CD4-positive, CD25-positive, alpha-beta regulatory T cell (primary cell): ENCODE measurements around the gene MINDY3. TPM values are rescaled to one million over a fixed set of nuclear protein-coding genes. Genes with fewer than 3 reads are reported as not detected.

Experiments
- ATAC-seq, 2 donors: fragments of 150-1000 bp; cut with Tn5 transposase; one replicate each; pipeline ENCODE4 v1.10.0; 2021; ENCODE audit warnings: low read depth in 2 of 2, moderate number of reproducible peaks in 2 of 2, moderate library complexity in 1 of 2
- DNase-seq, 3 donors: peaks; one replicate each; pipeline versions ENCODE4 v3.0.0 to v3.0.0-alpha.2; 2012 to 2022; ENCODE audit warnings: mixed read lengths in 1 of 3
- H3K27ac ChIP-seq: one replicate; pipeline ENCODE4 v1.7.0; 2013; ENCODE audit warnings: mild to moderate bottlenecking, low read length; ENCODE audit not compliant: insufficient read depth, poor library complexity, severe bottlenecking
- H3K27me3 ChIP-seq: one replicate; pipeline ENCODE4 v1.7.0; 2013; ENCODE audit warnings: low read length; ENCODE audit not compliant: control insufficient read depth, insufficient read depth
- H3K36me3 ChIP-seq: one replicate; pipeline ENCODE4 v1.7.0; 2013; ENCODE audit warnings: mild to moderate bottlenecking, low read length, moderate library complexity; ENCODE audit not compliant: control insufficient read depth, insufficient read depth
- H3K4me1 ChIP-seq: 2 replicates; pipeline ENCODE4 v1.7.0; 2013; ENCODE audit warnings: mild to moderate bottlenecking, low read length; ENCODE audit not compliant: insufficient read depth, control insufficient read depth, poor library complexity, severe bottlenecking
- H3K4me3 ChIP-seq: one replicate; pipeline ENCODE4 v1.7.0; 2013; ENCODE audit warnings: low read depth, mild to moderate bottlenecking, low read length, moderate library complexity
- H3K9me3 ChIP-seq, 2 experiments: 1 replicate in 1 of 2; 2 replicates in 1 of 2; pipeline ENCODE4 v1.7.0; 2013; ENCODE audit warnings: low read length in 2 of 2, mild to moderate bottlenecking in 1 of 2, moderate library complexity in 1 of 2; ENCODE audit not compliant: control insufficient read depth in 2 of 2
- H3K27ac Mint-ChIP-seq, 3 donors: one replicate each; pipeline ENCODE4 v1.8.0; 2020 to 2022; ENCODE audit warnings: mild to moderate bottlenecking in 3 of 3, mixed read lengths in 3 of 3, moderate library complexity in 2 of 3
- H3K27me3 Mint-ChIP-seq: one replicate; pipeline ENCODE4 v1.8.0; 2022; ENCODE audit warnings: mild to moderate bottlenecking, mixed read lengths
- H3K36me3 Mint-ChIP-seq: one replicate; pipeline ENCODE4 v1.8.0; 2020; ENCODE audit warnings: mixed read lengths
- H3K4me1 Mint-ChIP-seq, 4 donors: one replicate each; pipeline ENCODE4 v1.8.0; 2020 to 2022; ENCODE audit warnings: mixed read lengths in 4 of 4, mild to moderate bottlenecking in 1 of 4
- H3K4me3 Mint-ChIP-seq, 4 donors: one replicate each; pipeline ENCODE4 v1.8.0; 2020 to 2022; ENCODE audit warnings: mild to moderate bottlenecking in 4 of 4, mixed read lengths in 4 of 4, moderate library complexity in 3 of 4
- H3K9me3 Mint-ChIP-seq, 7 donors: one replicate each; pipeline ENCODE4 v1.8.0; 2020 to 2022; ENCODE audit warnings: mixed read lengths in 7 of 7, mild to moderate bottlenecking in 3 of 7, moderate library complexity in 2 of 7
- polyA plus RNA-seq, 4 donors: library from polyadenylated mRNA; unstranded; fragments of 300-500 nt; fragmentation: Illumina TruSeq; gene quantifications; one replicate each; pipeline ENCODE4 v1.2.3, GENCODE V29; 2021
- total RNA-seq: library from RNA; stranded (reverse); gene quantifications from one replicate; pipeline ENCODE4 v1.2.3, GENCODE V29; 2022

MINDY3 gene
- total and polyA plus RNA-seq, 5 donors from 2014 or later, result 5.5 to 37.1 (median 7.1) TPM

GRCh38 chr10:15843695-15844094 lies 16.6 kb downstream of the MINDY3 start:
- no peaks in the 10 kb centered on the region for H3K9me3 Mint-ChIP-seq
- Histone ChIP-seq H3K36me3 (peaks cover 23% of the 10 kb centered on the region), H3K9me3 (no peaks in the 10 kb centered on the region), H3K27me3 (no peaks in the 10 kb centered on the region), H3K4me3 (no peak overlapping the region), H3K4me1 (no peaks in the 10 kb centered on the region), H3K27ac (no peak overlapping the region)
- ATAC-seq (no peak), DNase-seq (no peak)
- H3K27me3 Mint-ChIP-seq, result no peaks in the 10 kb centered on the region
- peak overlapping the region in 1 of 3 donors; percentile 39 for H3K27ac Mint-ChIP-seq
- peaks cover 23 to 33% (median 29%) of the 10 kb centered on the region in 4 donors for H3K4me1 Mint-ChIP-seq
- H3K36me3 Mint-ChIP-seq, result peaks cover 21% of the 10 kb centered on the region
- no peak overlapping the region for H3K4me3 Mint-ChIP-seq

DNA sequence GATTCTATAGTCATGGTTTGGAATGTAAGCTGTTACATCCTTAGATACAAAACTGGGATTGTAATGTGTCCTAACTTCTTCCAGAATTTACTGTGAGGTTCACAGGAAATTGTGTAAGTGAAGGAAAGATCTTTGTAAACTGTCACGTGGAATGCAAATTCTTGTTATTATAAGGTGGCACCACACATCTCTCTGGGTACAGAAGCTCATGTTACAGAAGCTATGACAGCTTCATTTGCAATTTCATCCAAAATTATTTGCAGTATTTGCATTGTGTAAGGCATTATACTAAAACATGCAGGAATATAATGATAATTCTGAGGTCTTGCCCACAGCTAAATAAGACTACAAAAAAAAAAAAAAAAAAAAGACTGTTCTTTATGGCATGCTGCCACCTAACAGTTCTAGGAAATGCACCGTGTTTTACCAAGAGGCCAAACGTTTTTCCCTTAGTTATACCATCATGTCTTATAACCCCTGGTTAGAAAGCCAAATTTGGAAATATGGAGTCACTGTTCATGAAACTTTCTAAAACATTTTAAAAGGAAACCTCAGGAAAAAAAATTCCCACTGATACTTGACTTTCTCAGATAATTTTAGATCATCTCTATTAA lies 17.6 kb downstream of the MINDY3 start:
- no peak overlapping the region for H3K4me3 ChIP-seq
- no peak overlapping the region for H3K27ac Mint-ChIP-seq
- H3K36me3 Mint-ChIP-seq, result peaks cover 18% of the 10 kb centered on the region
- no peaks in the 10 kb centered on the region for H3K9me3 ChIP-seq
- H3K9me3 Mint-ChIP-seq, result no peaks in the 10 kb centered on the region
- ATAC-seq, result no peak
- DNase-seq, result peak in 1 of 3 donors; percentile 37
- peak overlapping the region in 1 of 4 donors; percentile 59 for H3K4me3 Mint-ChIP-seq
- no peaks in the 10 kb centered on the region for H3K27me3 Mint-ChIP-seq
- no peaks in the 10 kb centered on the region for H3K4me1 ChIP-seq
- H3K27me3 ChIP-seq, result no peaks in the 10 kb centered on the region
- peaks cover 18% of the 10 kb centered on the region for H3K36me3 ChIP-seq
- peaks cover 23 to 29% (median 26%) of the 10 kb centered on the region in 4 donors for H3K4me1 Mint-ChIP-seq
- no peak overlapping the region for H3K27ac ChIP-seq

DNA sequence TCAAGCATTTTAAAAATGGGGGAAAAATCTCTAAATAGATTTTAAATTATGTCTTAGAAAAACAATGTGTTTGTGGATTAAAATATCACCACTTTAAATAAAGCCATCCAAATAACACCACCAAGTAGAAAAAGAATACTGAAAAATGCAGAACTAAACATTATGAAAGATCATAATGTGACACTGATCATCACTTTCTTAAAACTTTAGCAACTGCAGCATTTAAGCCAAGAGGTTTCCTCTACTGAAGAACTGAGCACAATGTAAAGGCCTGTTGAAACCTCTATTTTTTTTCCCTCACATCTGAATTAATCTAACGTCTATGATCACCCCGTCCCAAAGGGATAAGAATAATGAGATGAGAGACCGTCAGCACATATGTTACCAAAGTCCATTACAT lies 18.6 kb downstream of the MINDY3 start:
- H3K27ac Mint-ChIP-seq, result peak overlapping the region in 1 of 3 donors; percentile 17

DNA sequence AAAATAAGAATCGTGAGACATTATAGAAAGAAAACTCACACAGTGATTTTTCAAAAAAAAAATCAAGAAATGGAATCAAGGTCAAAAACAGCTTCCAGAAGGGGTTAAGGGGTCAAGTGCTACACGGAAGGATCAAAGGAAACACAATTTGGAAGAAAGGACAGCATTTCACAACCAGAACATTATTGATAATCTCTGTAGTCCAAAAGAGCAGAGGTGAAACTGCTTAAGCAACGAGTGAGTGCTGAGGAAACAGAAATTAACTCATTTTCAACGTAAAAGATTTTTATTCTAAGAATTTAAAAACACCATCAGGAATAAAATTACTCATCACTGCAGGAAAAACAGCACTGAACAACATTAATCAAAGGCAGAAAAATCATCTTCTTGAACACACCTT lies 23.5 kb downstream of the MINDY3 start:
- no peaks in the 10 kb centered on the region for H3K9me3 Mint-ChIP-seq
- Histone ChIP-seq H3K27ac (no peak overlapping the region), H3K4me1 (peaks cover 10% of the 10 kb centered on the region), H3K27me3 (no peaks in the 10 kb centered on the region), H3K36me3 (peaks cover 9% of the 10 kb centered on the region), H3K9me3 (no peaks in the 10 kb centered on the region), H3K4me3 (no peak overlapping the region)
- no peak overlapping the region for H3K27ac Mint-ChIP-seq
- DNase-seq (peak in 1 of 3 donors; percentile 70), ATAC-seq (no peak)
- no peaks in the 10 kb centered on the region for H3K27me3 Mint-ChIP-seq
- peaks cover 8 to 15% (median 10%) of the 10 kb centered on the region in 4 donors for H3K4me1 Mint-ChIP-seq
- no peak overlapping the region for H3K4me3 Mint-ChIP-seq
- H3K36me3 Mint-ChIP-seq, result peaks cover 10% of the 10 kb centered on the region

More for the DNA sequence above, 18.6 kb downstream of the MINDY3 start:
- Histone ChIP-seq H3K27ac (no peak overlapping the region), H3K9me3 (no peaks in the 10 kb centered on the region), H3K36me3 (peaks cover 13% of the 10 kb centered on the region), H3K4me1 (no peaks in the 10 kb centered on the region), H3K4me3 (no peak overlapping the region), H3K27me3 (no peaks in the 10 kb centered on the region)
- ATAC-seq, result no peak
- Mint-ChIP-seq H3K9me3 (no peaks in the 10 kb centered on the region), H3K4me1 (peaks cover 23 to 27% (median 25%) of the 10 kb centered on the region in 4 donors), H3K36me3 (peaks cover 15% of the 10 kb centered on the region), H3K4me3 (no peak overlapping the region), H3K27me3 (no peaks in the 10 kb centered on the region)
- DNase-seq, result no peak

DNA sequence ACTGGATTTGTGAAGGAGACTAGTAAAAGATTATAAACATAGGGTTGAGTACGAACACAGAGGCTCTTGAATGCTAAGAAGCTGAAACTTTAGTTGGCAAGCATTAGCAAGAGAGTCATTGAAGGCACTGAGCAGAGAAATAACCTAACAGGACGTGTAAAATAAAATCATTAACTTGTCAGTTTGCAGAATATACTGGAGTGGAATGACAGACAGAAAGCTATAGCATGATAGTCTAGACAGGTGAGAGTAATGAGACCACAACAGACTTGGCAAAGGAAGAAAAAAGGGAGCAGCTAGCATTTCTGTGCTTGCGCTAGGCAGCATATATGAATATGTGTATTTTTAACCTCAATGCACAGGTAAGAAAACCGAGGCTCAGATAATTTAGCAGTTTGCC lies 30.8 kb downstream of the MINDY3 start:
- H3K27me3 ChIP-seq, result no peaks in the 10 kb centered on the region
- Mint-ChIP-seq H3K4me1 (peaks cover 11 to 33% (median 21%) of the 10 kb centered on the region in 4 donors), H3K36me3 (peaks cover 32% of the 10 kb centered on the region), H3K27me3 (no peaks in the 10 kb centered on the region), H3K9me3 (no peaks in the 10 kb centered on the region), H3K27ac (peak overlapping the region in 1 of 3 donors; percentile 84), H3K4me3 (peak overlapping the region in 1 of 4 donors; percentile 76)
- no peak for DNase-seq
- H3K4me1 ChIP-seq, result no peaks in the 10 kb centered on the region
- H3K36me3 ChIP-seq, result peaks cover 31% of the 10 kb centered on the region
- no peaks in the 10 kb centered on the region for H3K9me3 ChIP-seq
- no peak for ATAC-seq
- no peak overlapping the region for H3K4me3 ChIP-seq
- H3K27ac ChIP-seq, result no peak overlapping the region

GRCh38 chr10:15824498-15824897 lies 35.8 kb downstream of the MINDY3 start:
- peak in 2 of 3 donors; percentile 15 to 46 for DNase-seq
- Mint-ChIP-seq H3K9me3 (no peaks in the 10 kb centered on the region), H3K27me3 (no peaks in the 10 kb centered on the region), H3K27ac (peak overlapping the region in 1 of 3 donors; percentile 18), H3K4me1 (peaks cover 2 to 29% (median 10%) of the 10 kb centered on the region in 4 donors), H3K36me3 (peaks cover 49% of the 10 kb centered on the region), H3K4me3 (no peak overlapping the region)
- no peaks in the 10 kb centered on the region for H3K4me1 ChIP-seq
- no peaks in the 10 kb centered on the region for H3K9me3 ChIP-seq
- no peak overlapping the region for H3K27ac ChIP-seq
- H3K27me3 ChIP-seq, result no peaks in the 10 kb centered on the region
- no peak for ATAC-seq
- peaks cover 50% of the 10 kb centered on the region for H3K36me3 ChIP-seq
- H3K4me3 ChIP-seq, result no peak overlapping the region

DNA sequence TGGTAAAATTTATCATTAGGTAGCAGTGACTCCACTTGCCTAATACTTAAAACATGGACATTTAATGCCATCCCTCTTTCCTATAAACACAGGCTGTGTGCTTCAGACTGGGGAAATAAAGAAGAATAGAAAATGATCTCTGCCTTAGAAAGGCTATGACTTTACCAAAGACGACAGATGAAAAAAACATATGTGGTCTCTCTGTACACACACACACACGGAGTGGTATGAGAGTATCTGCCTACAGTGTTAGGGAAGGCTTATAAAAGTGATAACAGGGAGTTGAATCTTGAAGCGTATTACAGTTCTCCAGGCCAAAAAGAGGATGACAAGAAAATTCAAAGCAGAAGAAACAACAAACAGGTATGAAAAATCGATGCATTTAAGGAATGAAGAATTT lies 38.2 kb downstream of the MINDY3 start:
- Mint-ChIP-seq H3K9me3 (no peaks in the 10 kb centered on the region), H3K36me3 (peaks cover 52% of the 10 kb centered on the region), H3K4me1 (peaks cover 9 to 38% (median 16%) of the 10 kb centered on the region in 4 donors), H3K27me3 (no peaks in the 10 kb centered on the region), H3K4me3 (no peak overlapping the region), H3K27ac (no peak overlapping the region)
- H3K4me3 ChIP-seq, result no peak overlapping the region
- ATAC-seq, result no peak
- H3K27ac ChIP-seq, result no peak overlapping the region
- H3K27me3 ChIP-seq, result no peaks in the 10 kb centered on the region
- DNase-seq, result no peak
- no peaks in the 10 kb centered on the region for H3K9me3 ChIP-seq
- peaks cover 51% of the 10 kb centered on the region for H3K36me3 ChIP-seq
- H3K4me1 ChIP-seq, result no peaks in the 10 kb centered on the region
